Head of caudate nucleus (tissue), 42 donors: ENCODE data around the gene GRK7.
"Not testable (repeated sequence)": the region's sequence is repeated elsewhere in the genome, so short reads cannot be mapped to it uniquely, and the experiment has no call there.

Experiments used
- DNase-seq, 42 donors: peaks; one replicate each; pipeline versions ENCODE4 v3.0.0 to v3.0.0-alpha.2; 2020 to 2021; ENCODE audit warnings: mixed read lengths in 7 of 42
- intact Hi-C: fragments of 100-400 bp; cut with DNase I; formaldehyde crosslinking; loops from one replicate; pipeline ENCODE4 v1.15.0; 2022

The GRK7 gene

GRCh38 chr3:141746962-141747361, 16.2 kb upstream of the GRK7 start:
- DNase-seq, result peak in 40 of 42 donors; percentile 9 to 76 (median 51)

GRCh38 chr3:141753399-141753798, 9.8 kb upstream of the GRK7 start:
- no peak for DNase-seq
- intact Hi-C loops, result no loop called here

More at GRCh38 chr3:141746962-141747361, 16.2 kb upstream of the GRK7 start:
- intact Hi-C loops, result no loop called here

- intact Hi-C loops, result no loop called here
Observed at GRCh38 chr3:141754032-141754431, 9.2 kb upstream of the GRK7 start.

GRCh38 chr3:141762552-141762951, 656 bp upstream of the GRK7 start:
- intact Hi-C loops, result not testable (repeated sequence)

More at GRCh38 chr3:141754032-141754431, 9.2 kb upstream of the GRK7 start:
- DNase-seq, result no peak

GRCh38 chr3:141764045-141764444, 837 bp downstream of the GRK7 start:
- no peak for DNase-seq
- intact Hi-C loops, result no loop called here

More at GRCh38 chr3:141762552-141762951, 656 bp upstream of the GRK7 start:
- DNase-seq, result not testable (repeated sequence)

GRCh38 chr3:141764465-141764864, 1.3 kb downstream of the GRK7 start:
- DNase-seq, result no peak
- intact Hi-C loops, result no loop called here

- DNase-seq, result no peak
- intact Hi-C loops, result no loop called here
Observed at GRCh38 chr3:141764986-141765385, 1.8 kb downstream of the GRK7 start.

GRCh38 chr3:141767066-141767465, 3.9 kb downstream of the GRK7 start:
- intact Hi-C loops, result no loop called here
- DNase-seq, result no peak

GRCh38 chr3:141769221-141769894, 6.2 kb downstream of the GRK7 start:
- intact Hi-C loops, result no loop called here
- DNase-seq, result peak in 12 of 42 donors; percentile 11 to 63 (median 31)

- intact Hi-C loops, result no loop called here
- DNase-seq, result no peak
Observed at GRCh38 chr3:141773676-141774075, 10.5 kb downstream of the GRK7 start.

GRCh38 chr3:141776376-141776775, 13.2 kb downstream of the GRK7 start:
- intact Hi-C loops, result no loop called here
- DNase-seq, result no peak

GRCh38 chr3:141776885-141777284, 13.7 kb downstream of the GRK7 start:
- DNase-seq, result no peak
- intact Hi-C loops, result no loop called here

- DNase-seq, result no peak
- intact Hi-C loops, result no loop called here
Observed at GRCh38 chr3:141777957-141778813, 15.0 kb downstream of the GRK7 start.

- no peak for DNase-seq
- intact Hi-C loops, result no loop called here
Observed at GRCh38 chr3:141779667-141780066, 16.5 kb downstream of the GRK7 start.

- intact Hi-C loops, result no loop called here
- no peak for DNase-seq
Observed at GRCh38 chr3:141782386-141782932, 19.3 kb downstream of the GRK7 start.

GRCh38 chr3:141783632-141784031, 20.4 kb downstream of the GRK7 start:
- peak in 4 of 42 donors; percentile 24 to 58 (median 27) for DNase-seq
- intact Hi-C loops, result no loop called here

GRCh38 chr3:141784096-141784495, 20.9 kb downstream of the GRK7 start:
- no peak for DNase-seq
- intact Hi-C loops, result no loop called here

- DNase-seq, result no peak
- intact Hi-C loops, result no loop called here
Observed at GRCh38 chr3:141784531-141784930, 21.3 kb downstream of the GRK7 start.

- DNase-seq, result no peak
- intact Hi-C loops, result no loop called here
Observed at GRCh38 chr3:141788149-141788548, 24.9 kb downstream of the GRK7 start.

GRCh38 chr3:141788750-141789149, 25.5 kb downstream of the GRK7 start:
- intact Hi-C loops, DNase-seq: not testable (repeated sequence)
